H9 (cell line): ENCODE data around the gene KRT32. TPM values are rescaled to one million over a fixed set of nuclear protein-coding genes. Genes with fewer than 3 reads are reported as not detected.

ENCODE experiments used
- DNase-seq: peaks from one replicate; pipeline ENCODE4 v3.0.0-alpha.2; 2017
- H2AFZ ChIP-seq: one replicate; pipeline ENCODE4 v1.6.1; 2013; ENCODE audit warnings: mild to moderate bottlenecking, low read length, control low read depth, moderate library complexity
- H2AK5ac ChIP-seq: 2 replicates; pipeline ENCODE4 v1.6.1; 2013; ENCODE audit warnings: low read length, control low read depth, mixed read lengths; ENCODE audit not compliant: insufficient read length
- H2BK120ac ChIP-seq: one replicate; pipeline ENCODE4 v1.6.1; 2013; ENCODE audit warnings: low read depth, mild to moderate bottlenecking, low read length, control low read depth, inconsistent platforms; ENCODE audit not compliant: poor library complexity, severe bottlenecking
- H2BK12ac ChIP-seq: 2 replicates; pipeline ENCODE4 v1.6.1; 2013; ENCODE audit warnings: low read length, control low read depth, mixed read lengths, low read depth; ENCODE audit not compliant: insufficient read length
- H2BK15ac ChIP-seq: 2 replicates; pipeline ENCODE4 v1.6.1; 2013; ENCODE audit warnings: low read depth, low read length, control low read depth
- H2BK20ac ChIP-seq: one replicate; pipeline ENCODE4 v1.6.1; 2013; ENCODE audit warnings: low read depth, mild to moderate bottlenecking, low read length, control low read depth, inconsistent platforms; ENCODE audit not compliant: poor library complexity, severe bottlenecking
- H2BK5ac ChIP-seq: 2 replicates; pipeline ENCODE4 v1.6.1; 2013; ENCODE audit warnings: low read length, control low read depth, mixed read lengths; ENCODE audit not compliant: insufficient read length
- H3K14ac ChIP-seq: 2 replicates; pipeline ENCODE4 v1.6.1; 2013; ENCODE audit warnings: low read length, control low read depth; ENCODE audit not compliant: insufficient read depth
- H3K18ac ChIP-seq: 2 replicates; pipeline ENCODE4 v1.6.1; 2013; ENCODE audit warnings: low read depth, mild to moderate bottlenecking, mixed read lengths, low read length, control low read depth; ENCODE audit not compliant: insufficient read length
- H3K23ac ChIP-seq: 2 replicates; pipeline ENCODE4 v1.6.1; 2013; ENCODE audit warnings: low read length, control low read depth, mixed read lengths, low read depth; ENCODE audit not compliant: insufficient read length
- H3K23me2 ChIP-seq: 2 replicates; pipeline ENCODE4 v1.6.1; 2013; ENCODE audit warnings: low read depth, mild to moderate bottlenecking, mixed read lengths, low read length, control low read depth; ENCODE audit not compliant: insufficient read length, poor library complexity, severe bottlenecking
- H3K27ac ChIP-seq: 2 replicates; pipeline ENCODE4 v1.5.1; 2013; ENCODE audit warnings: low read length, control low read depth, mixed read lengths, low read depth; ENCODE audit not compliant: insufficient read length
- H3K27me3 ChIP-seq: 2 replicates; pipeline ENCODE4 v1.6.1; 2013; ENCODE audit warnings: low read length, control low read depth, inconsistent platforms; ENCODE audit not compliant: insufficient read depth
- H3K4ac ChIP-seq: 2 replicates; pipeline ENCODE4 v1.6.1; 2013; ENCODE audit warnings: low read depth, mild to moderate bottlenecking, control low read depth, inconsistent platforms, low read length, moderate library complexity
- H3K4me1 ChIP-seq: 2 replicates; pipeline ENCODE4 v1.6.1; 2013; ENCODE audit warnings: low read length, control low read depth, inconsistent platforms; ENCODE audit not compliant: insufficient read depth
- H3K4me2 ChIP-seq: 2 replicates; pipeline ENCODE4 v1.6.1; 2013; ENCODE audit warnings: low read length, control low read depth, mixed read lengths; ENCODE audit not compliant: insufficient read length, insufficient read depth
- H3K56ac ChIP-seq: 2 replicates; pipeline ENCODE4 v1.6.1; 2013; ENCODE audit warnings: low read depth, mild to moderate bottlenecking, mixed read lengths, low read length, control low read depth; ENCODE audit not compliant: insufficient read length
- H3K79me1 ChIP-seq: 2 replicates; pipeline ENCODE4 v1.6.1; 2013; ENCODE audit warnings: low read depth, mild to moderate bottlenecking, moderate library complexity, low read length, control low read depth, inconsistent platforms; ENCODE audit not compliant: insufficient read depth, poor library complexity, severe bottlenecking
- H3K79me2 ChIP-seq: 2 replicates; pipeline ENCODE4 v1.6.1; 2013; ENCODE audit warnings: low read length, control low read depth, inconsistent platforms; ENCODE audit not compliant: insufficient read depth
- H3K9ac ChIP-seq: 2 replicates; pipeline ENCODE4 v1.6.1; 2013; ENCODE audit warnings: low read length, control low read depth, mixed read lengths; ENCODE audit not compliant: insufficient read length; ENCODE audit errors: extremely low read depth
- H3K9me3 ChIP-seq: one replicate; pipeline ENCODE4 v1.6.1; 2013; ENCODE audit warnings: low read depth, low read length, inconsistent platforms; ENCODE audit not compliant: control insufficient read depth
- H3T11ph ChIP-seq: one replicate; pipeline ENCODE4 v1.6.1; 2013; ENCODE audit warnings: mild to moderate bottlenecking, low read length, control low read depth, inconsistent platforms
- H4K20me1 ChIP-seq: one replicate; pipeline ENCODE4 v1.6.1; 2013; ENCODE audit not compliant: control insufficient read depth, insufficient read length, insufficient read depth
- H4K5ac ChIP-seq: 2 replicates; pipeline ENCODE4 v1.6.1; 2013; ENCODE audit warnings: low read depth, mild to moderate bottlenecking, mixed read lengths, low read length, control low read depth; ENCODE audit not compliant: insufficient read length
- H4K8ac ChIP-seq: replicated peaks from 2 replicates; pipeline ENCODE4 v1.6.1; 2013; ENCODE audit warnings: low read length, control low read depth, mixed read lengths, low read depth; ENCODE audit not compliant: insufficient read length
- H4K91ac ChIP-seq: 2 replicates; pipeline ENCODE4 v1.6.1; 2013; ENCODE audit warnings: low read depth, mild to moderate bottlenecking, moderate library complexity, mixed read lengths, low read length, control low read depth; ENCODE audit not compliant: insufficient read length
- H3K27ac Mint-ChIP-seq, 3 experiments: 2 replicates in 2 of 3; 3 replicates in 1 of 3; pipeline ENCODE4 v1.8.0; 2020 to 2021; ENCODE audit warnings: mixed read lengths in 3 of 3, mild to moderate bottlenecking in 1 of 3, moderate library complexity in 1 of 3
- H3K27me3 Mint-ChIP-seq: 2 replicates; pipeline ENCODE4 v1.8.0; 2021; ENCODE audit warnings: low read depth, mild to moderate bottlenecking, moderate library complexity, mixed read lengths
- H3K36me3 Mint-ChIP-seq, 3 experiments: 2 replicates in 2 of 3; 3 replicates in 1 of 3; pipeline ENCODE4 v1.8.0; 2020 to 2021; ENCODE audit warnings: low read depth in 3 of 3, mixed read lengths in 3 of 3; ENCODE audit not compliant: insufficient read depth in 1 of 3
- H3K4me1 Mint-ChIP-seq, 2 experiments: 2 replicates each; pipeline ENCODE4 v1.8.0; 2020; ENCODE audit warnings: mixed read lengths in 2 of 2
- H3K4me3 Mint-ChIP-seq, 2 experiments: 2 replicates in 1 of 2; 3 replicates in 1 of 2; pipeline ENCODE4 v1.8.0; 2020 to 2021; ENCODE audit warnings: mild to moderate bottlenecking in 2 of 2, mixed read lengths in 2 of 2, moderate library complexity in 1 of 2
- H3K9me3 Mint-ChIP-seq, 2 experiments: 2 replicates in 1 of 2; 3 replicates in 1 of 2; pipeline ENCODE4 v1.8.0; 2020; ENCODE audit warnings: mild to moderate bottlenecking in 2 of 2, mixed read lengths in 2 of 2, moderate library complexity in 1 of 2
- CTCF ChIP-seq: fragments of 200-600 bp; sonication (generic); conservative IDR thresholded peaks from 3 replicates; pipeline ENCODE4 v1.8.0; 2021; ENCODE audit warnings: antibody characterized with exemption, mild to moderate bottlenecking
- WGBS: extraction: QIAGEN DNeasy Blood & Tissue Kit; methylation state at CpG from one replicate; pipeline ENCODE4 v1.1.7; 2013; ENCODE audit warnings: missing lambda C conversion rate, low lambda C conversion rate, mixed read lengths; ENCODE audit not compliant: insufficient read length; ENCODE audit errors: extremely low coverage; 5-methylcytosine and 5-hydroxymethylcytosine counted together
- total RNA-seq: library from RNA; stranded (reverse); gene quantifications from 2 replicates; pipeline ENCODE4 v1.2.1, GENCODE V29; 2021

Gene KRT32
- total RNA-seq, 1 experiment from 2014 or later, result not detected

GRCh38 chr17:41498276-41498675, 31.1 kb upstream of the KRT32 start:
- no peak overlapping the region for H3K4me3 Mint-ChIP-seq
- no peak overlapping the region for H3K27ac ChIP-seq
- H3K4me2 ChIP-seq, result no peak overlapping the region
- H4K91ac ChIP-seq, result no peak overlapping the region
- H2BK120ac ChIP-seq, result no peak overlapping the region
- H3K4me1 Mint-ChIP-seq, result peaks cover 39 to 43% of the 10 kb centered on the region in 2 experiments
- no peaks in the 10 kb centered on the region for H3K9me3 Mint-ChIP-seq
- H3K36me3 Mint-ChIP-seq, result no peaks in the 10 kb centered on the region
- no peak overlapping the region for H3K56ac ChIP-seq
- no peak for DNase-seq
- TF ChIP-seq CTCF, result no peak
- no peaks in the 10 kb centered on the region for H4K20me1 ChIP-seq
- H3K4ac ChIP-seq, result no peak overlapping the region
- WGBS, result no CpG with 5 or more reads among the region's 6 CpGs
- no peak overlapping the region for H3K18ac ChIP-seq
- H3K14ac ChIP-seq, result no peak overlapping the region
- no peak overlapping the region for H2AK5ac ChIP-seq
- H4K8ac ChIP-seq, result no peak overlapping the region
- H3K27ac Mint-ChIP-seq, result no peak overlapping the region; a peak in 1 of 7 replicates
- H3K9me3 ChIP-seq, result no peaks in the 10 kb centered on the region
- no peak overlapping the region for H4K5ac ChIP-seq
- no peak overlapping the region for H2BK12ac ChIP-seq
- no peak overlapping the region for H2BK20ac ChIP-seq
- no peak overlapping the region for H3T11ph ChIP-seq
- H2AFZ ChIP-seq, result no peak overlapping the region
- H3K79me2 ChIP-seq, result no peaks in the 10 kb centered on the region
- no peaks in the 10 kb centered on the region for H3K79me1 ChIP-seq
- no peak overlapping the region for H3K23ac ChIP-seq
- H3K9ac ChIP-seq, result no peak overlapping the region
- no peak overlapping the region for H2BK5ac ChIP-seq
- no peaks in the 10 kb centered on the region for H3K23me2 ChIP-seq
- no peaks in the 10 kb centered on the region for H3K27me3 ChIP-seq
- H2BK15ac ChIP-seq, result no peak overlapping the region
- peaks cover 11% of the 10 kb centered on the region for H3K27me3 Mint-ChIP-seq
- peaks cover 3% of the 10 kb centered on the region; the same call in 1 of the 2 replicates for H3K4me1 ChIP-seq
